ENCODE measurements around the gene TIGIT.

TIGIT gene

DNA sequence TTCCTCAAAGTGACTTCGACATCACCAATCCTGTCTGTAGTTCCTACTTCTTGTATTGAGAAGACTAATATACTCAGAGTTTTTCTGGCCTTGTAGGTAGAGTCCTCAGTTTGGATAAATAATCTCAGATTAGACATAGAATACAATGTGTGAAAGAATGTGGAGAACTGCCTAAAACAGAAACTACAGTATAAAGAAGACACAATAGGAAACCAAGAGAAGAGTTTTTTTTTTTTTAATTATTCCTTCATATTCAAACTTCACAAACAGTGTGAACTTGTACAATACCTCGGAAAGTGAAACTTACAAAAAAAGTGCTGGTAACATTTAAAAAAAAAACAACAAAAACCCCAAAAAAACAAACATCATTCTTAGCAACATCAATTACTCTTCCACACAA is 20.5 kb downstream of the TIGIT start:
- no peaks in the 10 kb centered on the region for H3K9me3 Mint-ChIP-seq
- TF ChIP-seq, protein P1, sequence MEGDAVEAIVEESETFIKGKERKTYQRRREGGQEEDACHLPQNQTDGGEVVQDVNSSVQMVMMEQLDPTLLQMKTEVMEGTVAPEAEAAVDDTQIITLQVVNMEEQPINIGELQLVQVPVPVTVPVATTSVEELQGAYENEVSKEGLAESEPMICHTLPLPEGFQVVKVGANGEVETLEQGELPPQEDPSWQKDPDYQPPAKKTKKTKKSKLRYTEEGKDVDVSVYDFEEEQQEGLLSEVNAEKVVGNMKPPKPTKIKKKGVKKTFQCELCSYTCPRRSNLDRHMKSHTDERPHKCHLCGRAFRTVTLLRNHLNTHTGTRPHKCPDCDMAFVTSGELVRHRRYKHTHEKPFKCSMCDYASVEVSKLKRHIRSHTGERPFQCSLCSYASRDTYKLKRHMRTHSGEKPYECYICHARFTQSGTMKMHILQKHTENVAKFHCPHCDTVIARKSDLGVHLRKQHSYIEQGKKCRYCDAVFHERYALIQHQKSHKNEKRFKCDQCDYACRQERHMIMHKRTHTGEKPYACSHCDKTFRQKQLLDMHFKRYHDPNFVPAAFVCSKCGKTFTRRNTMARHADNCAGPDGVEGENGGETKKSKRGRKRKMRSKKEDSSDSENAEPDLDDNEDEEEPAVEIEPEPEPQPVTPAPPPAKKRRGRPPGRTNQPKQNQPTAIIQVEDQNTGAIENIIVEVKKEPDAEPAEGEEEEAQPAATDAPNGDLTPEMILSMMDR (IDR thresholded peaks at IDR 0.05) = no peak
- no peak overlapping the region for H3K27ac Mint-ChIP-seq
- DNase-seq = no peak
- H3K4me3 Mint-ChIP-seq = no peak overlapping the region
- H3K27me3 Mint-ChIP-seq (ENCODE audit: low read depth, poor library complexity) = peaks cover 3% of the 10 kb centered on the region
- H3K36me3 Mint-ChIP-seq (ENCODE audit: low read depth) = no peaks in the 10 kb centered on the region
- H3K4me1 Mint-ChIP-seq = peaks cover 3% of the 10 kb centered on the region

DNA sequence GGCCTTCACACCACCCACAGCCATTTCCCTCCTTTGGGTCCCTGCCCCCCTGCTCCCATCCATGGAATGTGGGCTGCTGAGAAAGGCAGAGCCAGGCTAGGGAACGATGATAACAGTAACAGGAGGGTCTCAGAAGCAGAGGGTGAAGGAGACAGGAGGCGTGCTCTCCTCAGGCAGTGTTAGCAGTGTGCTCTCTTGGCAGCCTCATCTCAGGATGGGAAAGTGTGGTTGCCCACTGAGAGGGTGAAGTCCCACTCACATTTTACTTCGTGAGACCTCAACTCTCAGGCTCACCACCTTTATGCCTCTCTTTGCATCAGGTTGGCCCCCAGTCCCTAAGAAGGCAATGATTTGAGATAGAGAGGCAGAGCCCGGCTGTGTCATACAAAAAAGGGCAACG is 24.5 kb downstream of the TIGIT start:
- Mint-ChIP-seq H3K27me3 (ENCODE audit: low read depth, poor library complexity) (peaks cover 3% of the 10 kb centered on the region), H3K4me1 (peaks cover 6% of the 10 kb centered on the region), H3K36me3 (ENCODE audit: low read depth) (no peaks in the 10 kb centered on the region), H3K9me3 (no peaks in the 10 kb centered on the region), H3K4me3 (no peak overlapping the region), H3K27ac (no peak overlapping the region)
- no peak for DNase-seq
- TF ChIP-seq, protein P1 (IDR thresholded peaks at IDR 0.05) = no peak

DNA sequence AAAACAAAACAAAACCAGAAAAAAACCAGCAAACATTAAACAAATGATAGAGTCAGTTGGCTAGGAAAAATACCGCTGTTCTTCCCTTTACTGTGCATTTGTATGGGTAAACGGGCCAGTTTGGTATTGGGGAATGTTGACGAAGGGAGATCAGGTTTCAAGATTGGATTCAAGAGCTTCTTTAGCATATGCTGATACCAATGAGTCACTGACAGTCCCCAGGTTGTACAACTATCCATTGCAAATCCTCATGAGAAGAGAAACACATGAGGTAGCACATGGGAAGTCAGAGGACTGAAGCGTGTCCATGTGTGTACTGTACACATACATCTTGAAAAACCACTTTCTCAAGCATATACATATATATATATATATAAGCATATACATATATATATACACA is 25.6 kb downstream of the TIGIT start:
- Mint-ChIP-seq H3K27ac (no peak overlapping the region), H3K27me3 (ENCODE audit: low read depth, poor library complexity) (peaks cover 3% of the 10 kb centered on the region), H3K4me3 (no peak overlapping the region), H3K4me1 (peaks cover 6% of the 10 kb centered on the region), H3K36me3 (ENCODE audit: low read depth) (no peaks in the 10 kb centered on the region), H3K9me3 (no peaks in the 10 kb centered on the region)
- no peak for DNase-seq
- TF ChIP-seq, protein P1 (IDR thresholded peaks at IDR 0.05) = no peak

DNA sequence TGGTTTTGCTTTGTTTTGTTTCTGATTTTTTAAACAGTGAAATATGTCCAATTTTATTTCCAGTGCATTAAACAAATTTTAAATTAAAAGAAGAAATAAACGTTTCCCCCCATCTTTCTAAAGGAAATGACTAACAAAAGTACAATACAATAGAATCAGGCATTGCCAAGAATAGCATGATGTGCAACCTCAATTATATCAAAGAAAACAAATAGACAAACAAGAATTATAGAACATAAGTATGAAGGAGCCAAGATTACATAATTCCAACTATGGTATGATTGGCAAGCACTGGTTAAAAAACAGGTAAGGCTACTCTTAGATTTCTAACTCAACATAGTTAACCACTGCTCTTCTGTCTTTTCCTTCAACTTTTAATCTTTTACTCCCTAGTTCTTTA is 26.4 kb downstream of the TIGIT start:
- Mint-ChIP-seq H3K9me3 (no peaks in the 10 kb centered on the region), H3K4me3 (no peak overlapping the region), H3K36me3 (ENCODE audit: low read depth) (no peaks in the 10 kb centered on the region), H3K27ac (no peak overlapping the region), H3K27me3 (ENCODE audit: low read depth, poor library complexity) (peaks cover 3% of the 10 kb centered on the region), H3K4me1 (peaks cover 6% of the 10 kb centered on the region)
- DNase-seq = no peak
- TF ChIP-seq, protein P1 (IDR thresholded peaks at IDR 0.05) = no peak

DNA sequence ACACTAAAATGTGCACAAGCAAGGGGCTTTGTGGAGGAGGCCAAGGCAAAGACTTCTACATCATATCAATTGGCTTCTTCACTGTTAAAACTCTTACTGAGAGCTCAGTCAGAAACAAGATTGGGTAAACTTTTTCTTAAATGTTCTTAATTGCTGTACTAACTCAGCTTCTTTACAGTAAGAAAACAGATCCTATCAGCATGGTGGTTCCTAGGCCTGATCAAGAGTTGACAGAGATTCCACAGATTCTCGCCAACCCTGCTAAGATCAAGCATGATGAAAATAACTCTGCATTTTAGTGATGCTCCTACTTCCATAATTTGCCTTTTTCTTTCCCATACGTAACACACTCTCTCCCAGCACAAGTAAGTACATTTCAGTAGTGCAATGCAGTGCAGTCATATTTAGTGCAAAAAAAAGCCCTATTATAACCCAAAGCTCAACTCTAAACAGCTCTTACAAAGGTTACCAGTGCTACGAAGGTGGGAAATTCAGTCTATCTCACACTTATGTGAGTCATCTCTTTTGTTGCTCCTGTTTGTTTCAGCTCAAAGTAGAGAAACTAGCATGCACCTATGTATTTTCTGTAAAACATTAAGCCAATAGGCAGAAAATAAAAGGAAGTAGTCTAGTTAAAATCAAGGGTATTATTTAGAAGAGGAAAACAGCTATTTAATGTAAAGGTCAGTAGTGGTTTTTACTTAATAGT is 29.9 kb downstream of the TIGIT start:
- Mint-ChIP-seq H3K27me3 (ENCODE audit: low read depth, poor library complexity) (no peaks in the 10 kb centered on the region), H3K9me3 (no peaks in the 10 kb centered on the region), H3K27ac (no peak overlapping the region), H3K4me1 (peaks cover 6% of the 10 kb centered on the region), H3K4me3 (no peak overlapping the region), H3K36me3 (ENCODE audit: low read depth) (no peaks in the 10 kb centered on the region)
- TF ChIP-seq, protein P1 (IDR thresholded peaks at IDR 0.05) = no peak
- no peak for DNase-seq

DNA sequence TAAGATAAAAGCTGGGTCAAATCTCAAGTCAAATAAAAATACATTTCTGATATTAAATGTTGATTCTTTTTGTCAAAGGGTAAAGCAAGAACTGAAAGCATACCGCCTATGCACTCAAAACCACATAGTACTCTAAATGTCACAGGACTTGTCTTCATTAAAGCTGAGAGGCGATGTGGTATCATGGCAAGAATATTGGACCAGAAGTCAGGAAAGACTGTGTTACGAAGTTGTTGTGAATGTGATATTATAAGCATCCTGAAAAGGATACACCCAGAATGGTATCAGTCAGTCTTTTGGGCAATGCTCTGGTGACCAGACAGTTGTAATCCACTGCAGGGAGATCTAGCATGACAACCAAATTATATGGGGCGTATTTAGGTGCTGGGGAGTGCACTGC is 33.8 kb downstream of the TIGIT start:
- Mint-ChIP-seq H3K4me3 (no peak overlapping the region), H3K27ac (no peak overlapping the region), H3K4me1 (no peaks in the 10 kb centered on the region), H3K9me3 (peaks cover 8% of the 10 kb centered on the region), H3K27me3 (ENCODE audit: low read depth, poor library complexity) (peaks cover 4% of the 10 kb centered on the region), H3K36me3 (ENCODE audit: low read depth) (no peaks in the 10 kb centered on the region)
- TF ChIP-seq, protein P1 (IDR thresholded peaks at IDR 0.05) = no peak
- DNase-seq = no peak

All from nephron progenitor cell (in vitro differentiated cells).